ENCODE measurements around the gene ISLR.

Gene ISLR

DNA sequence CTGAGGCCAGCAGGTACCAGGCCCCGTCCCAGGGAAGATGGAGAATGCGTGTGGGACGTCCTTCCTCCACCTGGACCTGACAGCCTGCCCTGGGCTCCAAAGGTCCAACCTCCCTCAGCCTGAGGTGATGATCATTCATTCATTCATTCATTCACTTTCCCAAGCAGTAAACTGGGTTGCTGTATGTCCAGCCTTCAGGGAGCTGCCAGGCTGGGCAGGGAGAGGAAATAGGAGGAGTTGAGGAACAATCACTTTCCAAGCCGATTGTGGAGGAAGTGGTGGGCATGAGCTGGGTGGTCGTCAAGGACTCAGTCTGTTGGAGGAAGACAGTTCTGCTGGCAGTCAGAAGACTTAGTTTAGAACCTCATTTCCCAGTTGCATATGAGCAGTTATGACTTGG is 52.4 kb downstream of the ISLR start:
- TF ChIP-seq, protein P1, sequence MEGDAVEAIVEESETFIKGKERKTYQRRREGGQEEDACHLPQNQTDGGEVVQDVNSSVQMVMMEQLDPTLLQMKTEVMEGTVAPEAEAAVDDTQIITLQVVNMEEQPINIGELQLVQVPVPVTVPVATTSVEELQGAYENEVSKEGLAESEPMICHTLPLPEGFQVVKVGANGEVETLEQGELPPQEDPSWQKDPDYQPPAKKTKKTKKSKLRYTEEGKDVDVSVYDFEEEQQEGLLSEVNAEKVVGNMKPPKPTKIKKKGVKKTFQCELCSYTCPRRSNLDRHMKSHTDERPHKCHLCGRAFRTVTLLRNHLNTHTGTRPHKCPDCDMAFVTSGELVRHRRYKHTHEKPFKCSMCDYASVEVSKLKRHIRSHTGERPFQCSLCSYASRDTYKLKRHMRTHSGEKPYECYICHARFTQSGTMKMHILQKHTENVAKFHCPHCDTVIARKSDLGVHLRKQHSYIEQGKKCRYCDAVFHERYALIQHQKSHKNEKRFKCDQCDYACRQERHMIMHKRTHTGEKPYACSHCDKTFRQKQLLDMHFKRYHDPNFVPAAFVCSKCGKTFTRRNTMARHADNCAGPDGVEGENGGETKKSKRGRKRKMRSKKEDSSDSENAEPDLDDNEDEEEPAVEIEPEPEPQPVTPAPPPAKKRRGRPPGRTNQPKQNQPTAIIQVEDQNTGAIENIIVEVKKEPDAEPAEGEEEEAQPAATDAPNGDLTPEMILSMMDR (IDR thresholded peaks at IDR 0.05; ENCODE audit: insufficient read depth, low read length, missing control alignments) = no peak
- H3K4me3 ChIP-seq (ENCODE audit: low read depth, low read length) = no peak overlapping the region
- no peak for DNase-seq (ENCODE audit: low read depth, low spot score)
- ChIA-PET POLR2A (no interaction called here), CTCF (no interaction called here)
